SK-N-DZ (cell line): ENCODE data around the gene CD300A.
"Not testable (repeated sequence)": the region's sequence is repeated elsewhere in the genome, so short reads cannot be mapped to it uniquely, and the experiment has no call there.

ENCODE experiments used
- DNase-seq: peaks from one replicate; pipeline ENCODE4 v3.0.0-alpha.2; 2015; ENCODE audit warnings: low spot score

CD300A gene

GRCh38 chr17:74518413-74518981 is 52.1 kb downstream of the CD300A start:
- DNase-seq, result not testable (repeated sequence)

- DNase-seq, result no peak
These were observed 53.6 kb downstream of the CD300A start for GRCh38 chr17:74520016-74520434.

GRCh38 chr17:74520790-74521480 is 54.5 kb downstream of the CD300A start:
- no peak for DNase-seq

- no peak for DNase-seq
These were observed 55.3 kb downstream of the CD300A start for GRCh38 chr17:74521701-74522201.

DNA sequence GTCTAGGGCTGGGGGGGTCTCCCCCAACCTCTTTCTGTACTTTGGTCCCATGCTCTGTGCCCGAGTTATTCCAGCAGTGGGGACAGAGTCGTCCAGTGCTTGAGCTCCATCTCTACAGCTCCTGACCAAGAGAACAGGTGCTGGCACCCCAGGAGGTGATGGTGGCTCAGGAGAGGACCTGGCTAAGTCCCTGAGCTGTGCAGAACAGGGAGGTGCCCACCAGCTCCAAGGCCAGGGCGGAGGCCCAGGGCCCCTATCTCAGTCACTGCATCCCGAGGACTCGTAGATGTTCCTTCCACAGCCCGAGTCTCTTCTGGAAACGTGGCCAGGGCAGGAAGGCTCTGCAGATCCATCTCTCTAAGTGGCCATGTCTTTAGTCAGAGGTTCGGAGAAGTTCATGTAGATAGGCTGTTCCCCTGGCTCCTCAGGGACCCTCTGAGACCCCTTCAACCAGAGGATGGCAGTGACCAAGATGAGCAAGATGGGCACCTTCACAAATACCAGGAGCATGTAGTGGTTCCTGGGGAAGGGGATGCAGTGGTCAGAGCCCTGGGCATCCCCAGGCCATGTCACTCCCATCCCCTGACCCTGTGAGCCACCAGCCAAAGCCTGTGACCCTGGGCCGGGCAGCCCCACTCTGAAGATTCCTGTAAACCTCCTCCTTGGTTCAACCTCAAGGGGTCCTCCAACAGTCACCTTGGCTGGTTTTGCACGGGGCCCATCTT is 56.1 kb downstream of the CD300A start:
- no peak for DNase-seq

- no peak for DNase-seq
These were observed 56.9 kb downstream of the CD300A start for GRCh38 chr17:74523308-74523707.

- DNase-seq, result no peak
These were observed 58.4 kb downstream of the CD300A start for GRCh38 chr17:74524653-74525464.

GRCh38 chr17:74525465-74525725 is 59.0 kb downstream of the CD300A start:
- no peak for DNase-seq

- no peak for DNase-seq
These were observed 59.4 kb downstream of the CD300A start for GRCh38 chr17:74525781-74526288.

DNA sequence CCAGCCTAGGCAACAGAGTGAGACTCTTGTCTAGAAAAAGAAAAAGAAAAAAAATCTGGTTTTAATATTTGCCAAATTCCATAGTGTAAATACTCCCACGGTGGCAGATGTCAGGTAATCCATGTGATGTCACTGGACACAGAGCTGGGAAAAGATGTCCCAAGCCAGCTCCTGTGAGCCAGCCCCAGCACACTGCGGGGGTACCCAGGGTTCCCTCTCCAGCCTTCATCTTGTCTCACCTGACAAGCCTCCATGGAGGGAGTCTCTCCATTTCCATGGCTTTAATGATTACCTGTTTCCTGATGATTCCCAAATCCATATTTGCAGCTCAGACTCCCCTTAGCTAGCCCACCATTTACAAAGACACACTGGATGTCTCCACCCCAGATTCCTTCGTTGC is 60.2 kb downstream of the CD300A start:
- DNase-seq, result no peak

DNA sequence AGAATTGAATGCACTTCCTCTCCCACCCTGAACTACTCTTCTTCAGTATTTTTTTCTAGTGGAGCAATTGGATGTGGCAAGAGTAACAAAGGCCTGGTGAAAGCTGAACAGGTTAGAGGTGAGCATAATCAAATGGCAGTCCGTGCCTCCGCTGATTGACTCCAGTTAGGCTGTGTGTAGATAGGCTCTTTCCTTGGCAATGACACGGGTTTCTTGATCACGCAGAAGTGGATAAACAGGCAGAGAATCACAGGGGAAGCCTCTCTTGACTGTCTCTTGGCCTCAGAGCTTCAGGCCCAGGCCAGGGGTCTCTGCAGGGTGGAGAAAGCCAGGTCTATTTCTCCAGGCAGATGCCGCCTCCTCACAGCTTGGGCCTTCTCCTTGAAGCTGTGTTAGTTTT is 60.6 kb downstream of the CD300A start:
- DNase-seq, result no peak

- DNase-seq, result no peak
These were observed 61.3 kb downstream of the CD300A start for GRCh38 chr17:74527756-74528155.

DNA sequence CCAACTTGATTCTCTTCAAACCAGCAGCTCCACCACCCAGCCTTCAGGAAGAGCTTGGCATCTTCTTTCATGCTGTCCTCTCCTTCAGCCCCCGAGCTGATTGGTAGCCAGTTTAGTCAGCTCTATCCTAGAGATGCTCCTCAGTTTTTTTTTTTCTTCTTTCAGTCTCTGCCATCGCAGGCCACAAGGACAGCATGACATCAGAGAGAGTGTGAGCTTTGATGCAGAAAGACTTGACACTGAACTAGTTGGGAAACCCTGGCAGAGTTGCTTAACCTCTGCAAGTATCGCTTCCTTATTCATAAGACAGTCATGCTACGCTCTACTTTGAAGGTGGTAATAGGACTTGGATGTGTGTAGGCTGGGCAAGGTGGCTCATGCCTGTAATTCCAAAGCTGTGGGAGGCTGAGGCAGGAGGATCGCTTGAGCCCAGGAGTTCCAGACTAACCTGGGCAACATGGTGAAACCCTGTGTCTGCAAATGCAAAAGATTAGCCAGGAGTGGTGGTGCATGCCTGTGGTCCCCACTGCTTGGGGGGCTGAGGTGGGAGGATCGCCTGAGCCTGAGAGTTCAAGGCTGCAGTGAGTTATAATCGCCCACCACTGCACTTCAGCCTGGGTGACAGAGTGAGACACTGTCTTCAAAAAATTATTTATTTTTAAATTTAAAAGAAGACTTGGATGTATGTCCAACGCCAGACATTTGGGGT is 62.2 kb downstream of the CD300A start:
- no peak for DNase-seq

GRCh38 chr17:74529243-74529642 is 62.8 kb downstream of the CD300A start:
- no peak for DNase-seq

DNA sequence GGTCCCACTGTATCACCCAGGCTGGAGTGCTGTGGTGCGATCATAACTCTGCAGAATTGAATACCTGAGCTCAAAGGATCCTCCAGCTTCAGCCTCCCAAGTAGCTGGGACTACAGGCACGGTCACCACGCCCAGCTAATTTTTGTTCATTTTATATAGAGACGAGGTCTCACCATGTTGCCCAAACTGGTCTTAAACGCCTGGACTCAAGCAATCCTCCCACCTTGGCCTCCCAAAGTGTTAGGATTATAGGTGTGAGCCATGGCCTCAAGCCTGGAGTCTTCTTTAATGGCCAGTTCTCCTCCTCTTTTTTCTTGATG is 64.4 kb downstream of the CD300A start:
- no peak for DNase-seq

- no peak for DNase-seq
These were observed 64.9 kb downstream of the CD300A start, which contains the start of gene CD300LB for GRCh38 chr17:74531231-74531761. CD300LB (minus strand) TSS chr17:74531475; CDS start chr17:74531350, 125 bp downstream.

DNA sequence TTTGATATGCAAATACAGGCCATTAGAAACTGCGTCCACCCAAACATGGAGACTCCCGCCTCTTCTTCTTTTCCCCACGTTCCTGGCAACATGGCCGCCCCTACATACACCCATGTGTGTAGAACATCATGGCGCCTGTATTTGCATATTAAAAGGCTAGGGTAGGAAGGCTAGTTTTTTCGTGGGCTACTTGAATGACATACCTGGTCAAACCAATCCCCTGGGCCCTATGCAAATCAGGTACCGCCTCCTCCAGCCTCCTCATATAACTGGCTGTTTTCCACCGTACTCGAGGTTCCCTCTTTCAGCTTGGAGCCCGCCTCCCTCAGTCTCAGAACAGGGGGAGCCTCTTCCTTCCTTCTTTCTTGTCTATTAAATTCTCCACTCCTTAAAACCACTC is 65.7 kb downstream of the CD300A start:
- DNase-seq, result no peak
